ENCODE results near the gene AGPS. TPM values are rescaled to one million over a fixed set of nuclear protein-coding genes. Genes with fewer than 3 reads are reported as not detected.

The AGPS gene
- total and polyA plus RNA-seq, 2 of the 13 experiments (the other 11 are each of a cell fraction or from before 2014, with no cell fraction given) = 39.4 to 99.0 TPM

- intact Hi-C loops (cut with micrococcal nuclease; ENCODE audit: unreplicated experiment) = loop anchor here (1.0 to 2.0 kb wide), 2 partner anchors 23 to 205 kb away; no protein-coding TSS in a partner anchor
- peak overlapping the region; percentile 95 for H3K9ac ChIP-seq (ENCODE audit: insufficient read depth, low read depth, low read length)
- H3K9me3 ChIP-seq (ENCODE audit: low read length) = no peaks in the 10 kb centered on the region
- in situ Hi-C loops (cut with HindIII; ENCODE audit: extremely low pct_ligation_motif_present, low pct_unique_long_range_greater_than_20kb) = loop anchor here (5.0 kb wide), 1 partner anchor 132 kb away; the partner anchor contains the start of gene NFE2L2
- no peak overlapping the region for H2AFZ ChIP-seq (ENCODE audit: low read length)
- DNase-seq (ENCODE audit: low spot score) (peak; percentile 25), ATAC-seq (no peak), FAIRE-seq (no peak)
- H3K27me3 ChIP-seq (ENCODE audit: control insufficient read depth in 1 of 2, insufficient read depth in 2 of 2, low read length in 2 of 2) = no peaks in the 10 kb centered on the region; a peak in 1 of 5 replicates
- ChIA-PET CTCF (ENCODE audit: low intra/inter-chr PET ratio, low total read pairs) (no interaction called here), POLR2A (interaction anchor here (0.7 to 3.1 kb wide), 6 partner anchors 11 to 229 kb away, joined by 3 to 21 read pairs (median 6); partner anchors contain the start of gene NFE2L2)
- H3K36me3 ChIP-seq (replicated peaks in 1 of 2; ENCODE audit: control insufficient read depth in 1 of 2, insufficient read depth in 2 of 2, low read length in 2 of 2) = no peaks in the 10 kb centered on the region
- peaks cover 64% of the 10 kb centered on the region for H3K4me1 ChIP-seq (ENCODE audit: insufficient read depth, low read length)
- H3K79me2 ChIP-seq (ENCODE audit: insufficient read depth, low read length) = peaks cover 72% of the 10 kb centered on the region
- H4K20me1 ChIP-seq (ENCODE audit: insufficient read depth, low read length) = no peaks in the 10 kb centered on the region; the same call in 1 of the 2 replicates
- peak overlapping the region; percentile 91 to 98 (median 92) for H3K4me3 ChIP-seq (replicated peaks in 1 of 3; ENCODE audit: insufficient read depth in 1 of 3, low read depth in 2 of 3, low read length in 3 of 3)
- H3K4me2 ChIP-seq (ENCODE audit: low read depth, low read length) = peak overlapping the region; percentile 80
- no TSS peak for BruUV-seq (replicated peaks)
- H3K27ac ChIP-seq (ENCODE audit: extremely low read length, insufficient read depth, low read length) = peak overlapping the region; percentile 86
- WGBS (ENCODE audit: low lambda C conversion rate) = 11% methylated on average over 8 of the region's 8 CpGs
- TF ChIP-seq ZC3H13 (CRISPR knock-in tag; IDR thresholded peaks at IDR 0.05) (no peak), TBX2 (CRISPR knock-in tag; IDR thresholded peaks at IDR 0.05; ENCODE audit: borderline replicate concordance) (peak; percentile 39; the same call in 1 of the 2 replicates), THRA (CRISPR knock-in tag; IDR thresholded peaks at IDR 0.05; ENCODE audit: borderline replicate concordance) (no peak), ZBTB1 (CRISPR knock-in tag; IDR thresholded peaks at IDR 0.05; ENCODE audit: borderline replicate concordance) (no peak), ZNF260 (CRISPR knock-in tag; IDR thresholded peaks at IDR 0.05; ENCODE audit: borderline replicate concordance, low read depth) (no peak), CEBPZ (IDR thresholded peaks at IDR 0.05; ENCODE audit: low read length) (no peak), DPF2 (CRISPR knock-in tag; IDR thresholded peaks at IDR 0.05; ENCODE audit: borderline replicate concordance, low read depth) (no peak), RNF219 (CRISPR knock-in tag; IDR thresholded peaks at IDR 0.05) (no peak), GMEB2 (CRISPR knock-in tag; IDR thresholded peaks at IDR 0.05; ENCODE audit: low read depth) (no peak), ZMYM4 (CRISPR knock-in tag; IDR thresholded peaks at IDR 0.05) (no peak)
Measured at GRCh38 chr2:177393824-177394593, 1.4 kb downstream of the AGPS start.
